T-helper 1 cell treated with Interleukin-12 subunit alpha and Interleukin-12 subunit beta and Interleukin-4 antibody, amounts not matched to agents 30 μg/mL and 1 μg/mL, for 36 hours (primary cell): ENCODE data around the gene LPCAT2.

Source experiments
- H3K27ac Mint-ChIP-seq: one replicate; pipeline ENCODE4 v1.8.0; 2021; ENCODE audit warnings: mild to moderate bottlenecking, mixed read lengths
- H3K27me3 Mint-ChIP-seq: one replicate; pipeline ENCODE4 v1.8.0; 2021; ENCODE audit warnings: low read depth, mixed read lengths
- H3K36me3 Mint-ChIP-seq: one replicate; pipeline ENCODE4 v1.8.0; 2021; ENCODE audit warnings: low read depth, mixed read lengths
- H3K4me1 Mint-ChIP-seq: one replicate; pipeline ENCODE4 v1.8.0; 2021; ENCODE audit warnings: low read depth, mixed read lengths
- H3K4me3 Mint-ChIP-seq: one replicate; pipeline ENCODE4 v1.8.0; 2021; ENCODE audit warnings: mild to moderate bottlenecking, moderate library complexity, mixed read lengths
- H3K9me3 Mint-ChIP-seq: one replicate; pipeline ENCODE4 v1.8.0; 2021; ENCODE audit warnings: mixed read lengths

LPCAT2 gene

GRCh38 chr16:55506083-55506482 is 2.8 kb upstream of the LPCAT2 start:
- no peak overlapping the region for H3K27ac Mint-ChIP-seq
- H3K4me1 Mint-ChIP-seq, result peaks cover 11% of the 10 kb centered on the region
- no peaks in the 10 kb centered on the region for H3K9me3 Mint-ChIP-seq
- H3K4me3 Mint-ChIP-seq, result no peak overlapping the region
- peaks cover 24% of the 10 kb centered on the region for H3K27me3 Mint-ChIP-seq
- H3K36me3 Mint-ChIP-seq, result no peaks in the 10 kb centered on the region

DNA sequence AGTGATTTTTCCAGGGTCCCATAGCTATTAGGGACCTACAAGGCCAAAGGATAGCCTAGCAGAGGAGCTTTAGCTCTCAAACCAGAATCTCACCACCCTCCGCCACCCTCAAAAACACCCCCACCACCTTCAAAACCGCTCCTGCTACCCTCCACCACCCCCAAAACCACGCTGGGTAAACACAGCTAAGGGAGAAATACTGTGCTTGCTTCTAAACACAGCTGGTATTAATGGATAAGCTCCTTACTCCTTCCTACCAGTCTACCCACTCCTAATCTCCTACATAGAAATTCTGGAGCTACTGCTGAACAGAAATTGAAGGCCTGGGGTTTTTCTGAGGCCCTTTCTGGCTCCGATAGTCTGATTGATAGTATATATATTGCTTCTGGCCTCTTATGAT is 2.2 kb upstream of the LPCAT2 start:
- Mint-ChIP-seq H3K9me3 (no peaks in the 10 kb centered on the region), H3K4me3 (no peak overlapping the region), H3K27ac (no peak overlapping the region), H3K27me3 (peaks cover 24% of the 10 kb centered on the region), H3K4me1 (peaks cover 11% of the 10 kb centered on the region), H3K36me3 (no peaks in the 10 kb centered on the region)

GRCh38 chr16:55508271-55508921 is 476 bp upstream of the LPCAT2 start:
- H3K4me3 Mint-ChIP-seq, result peak overlapping the region; percentile 71
- peak overlapping the region; percentile 4 for H3K27ac Mint-ChIP-seq
- no peaks in the 10 kb centered on the region for H3K36me3 Mint-ChIP-seq
- peaks cover 10% of the 10 kb centered on the region for H3K9me3 Mint-ChIP-seq
- peaks cover 24% of the 10 kb centered on the region for H3K27me3 Mint-ChIP-seq
- H3K4me1 Mint-ChIP-seq, result peaks cover 11% of the 10 kb centered on the region

- no peak overlapping the region for H3K27ac Mint-ChIP-seq
- no peaks in the 10 kb centered on the region for H3K36me3 Mint-ChIP-seq
- H3K4me1 Mint-ChIP-seq, result peaks cover 11% of the 10 kb centered on the region
- no peak overlapping the region for H3K4me3 Mint-ChIP-seq
- H3K9me3 Mint-ChIP-seq, result peaks cover 10% of the 10 kb centered on the region
- peaks cover 21% of the 10 kb centered on the region for H3K27me3 Mint-ChIP-seq
Observed at GRCh38 chr16:55510185-55510805, 1.4 kb downstream of the LPCAT2 start.

DNA sequence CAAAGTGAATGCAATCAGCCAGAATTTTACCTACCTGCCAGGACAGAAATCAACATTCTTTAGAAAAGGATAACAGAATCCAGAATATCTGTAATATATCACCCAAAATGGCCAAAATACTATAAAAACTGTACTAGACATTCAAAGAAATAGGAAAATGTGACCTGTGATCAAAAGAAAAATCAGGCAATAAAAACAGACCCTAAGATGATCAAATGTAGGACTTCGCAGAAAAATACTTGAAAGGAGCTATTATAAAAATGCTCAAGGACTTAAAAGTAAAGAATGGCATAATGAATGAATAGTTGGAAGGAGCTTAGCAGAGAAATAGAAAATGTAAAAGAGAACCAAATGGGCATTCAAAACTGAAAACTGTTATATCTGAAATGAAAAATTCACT is 4.1 kb downstream of the LPCAT2 start:
- H3K36me3 Mint-ChIP-seq, result no peaks in the 10 kb centered on the region

DNA sequence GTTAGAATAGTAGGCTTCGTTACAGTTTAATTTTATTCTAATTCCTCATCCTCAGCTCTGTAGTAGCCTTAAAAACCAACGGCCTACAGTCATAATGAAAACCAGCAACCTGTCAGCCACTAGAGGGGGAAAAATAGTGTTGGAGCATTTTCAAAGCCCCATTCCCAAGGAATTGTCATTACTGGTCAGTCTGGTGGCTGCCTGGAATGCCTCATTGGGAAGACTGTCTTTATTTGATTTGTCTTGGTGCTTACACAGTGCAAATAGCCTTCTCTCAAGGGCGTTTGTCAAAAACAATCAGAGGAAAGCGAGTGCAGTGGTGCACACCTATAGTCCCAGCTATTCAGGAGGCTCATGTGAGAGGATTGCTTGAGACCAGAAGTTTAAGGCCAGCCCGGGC is 4.7 kb downstream of the LPCAT2 start:
- Mint-ChIP-seq H3K36me3 (no peaks in the 10 kb centered on the region), H3K4me1 (peaks cover 10% of the 10 kb centered on the region), H3K9me3 (peaks cover 10% of the 10 kb centered on the region), H3K27ac (no peak overlapping the region), H3K4me3 (no peak overlapping the region), H3K27me3 (peaks cover 18% of the 10 kb centered on the region)

More for the DNA sequence above, 4.1 kb downstream of the LPCAT2 start:
- Mint-ChIP-seq H3K4me3 (no peak overlapping the region), H3K27me3 (peaks cover 21% of the 10 kb centered on the region), H3K4me1 (peaks cover 11% of the 10 kb centered on the region), H3K27ac (no peak overlapping the region), H3K9me3 (peaks cover 10% of the 10 kb centered on the region)

DNA sequence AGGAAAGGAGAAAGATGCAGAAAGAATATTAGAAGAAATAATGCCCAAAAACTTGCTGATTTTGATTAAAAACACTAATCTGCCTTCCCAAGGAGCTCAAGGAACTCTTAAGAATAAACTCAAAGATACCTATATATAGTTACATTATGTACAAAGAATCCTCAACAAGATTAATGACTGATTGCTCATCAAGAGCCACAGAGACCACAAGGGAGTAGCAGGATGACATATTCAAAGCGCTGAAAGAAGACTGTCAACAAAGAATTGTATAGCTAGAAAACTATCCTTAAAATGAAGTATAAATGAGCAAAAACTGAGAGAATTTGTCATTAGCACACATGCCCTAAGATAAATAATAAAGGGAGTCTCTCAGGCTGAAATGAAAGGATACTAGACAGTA is 6.2 kb downstream of the LPCAT2 start:
- Mint-ChIP-seq H3K9me3 (peaks cover 10% of the 10 kb centered on the region), H3K4me1 (no peaks in the 10 kb centered on the region)

GRCh38 chr16:55521792-55522191 is 12.9 kb downstream of the LPCAT2 start:
- Mint-ChIP-seq H3K4me3 (no peak overlapping the region), H3K27me3 (no peaks in the 10 kb centered on the region), H3K4me1 (no peaks in the 10 kb centered on the region), H3K27ac (no peak overlapping the region), H3K36me3 (no peaks in the 10 kb centered on the region), H3K9me3 (peaks cover 8% of the 10 kb centered on the region)

More for the DNA sequence above, 6.2 kb downstream of the LPCAT2 start:
- Mint-ChIP-seq H3K27ac (no peak overlapping the region), H3K27me3 (peaks cover 5% of the 10 kb centered on the region), H3K36me3 (no peaks in the 10 kb centered on the region), H3K4me3 (no peak overlapping the region)

DNA sequence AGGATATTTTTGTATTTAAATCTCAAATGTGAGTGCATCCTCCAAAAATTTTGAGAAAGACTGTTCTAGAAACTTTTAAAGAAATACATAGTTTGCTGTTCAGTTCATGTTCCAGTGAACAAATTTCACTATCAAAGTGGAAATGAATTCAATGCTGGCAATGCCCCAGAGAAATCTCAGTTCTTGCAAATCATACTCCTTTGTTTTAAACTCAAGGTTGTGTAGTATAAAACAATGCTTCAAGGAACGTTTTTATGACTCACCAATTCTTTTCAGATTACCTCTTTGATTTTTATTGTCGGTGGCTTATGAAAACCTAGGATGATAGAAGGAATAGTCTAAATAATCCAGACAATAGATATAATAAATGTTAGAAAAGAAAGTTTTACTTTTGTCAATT is 17.6 kb downstream of the LPCAT2 start:
- H3K27ac Mint-ChIP-seq, result no peak overlapping the region
- peaks cover 8% of the 10 kb centered on the region for H3K9me3 Mint-ChIP-seq
- no peaks in the 10 kb centered on the region for H3K36me3 Mint-ChIP-seq
- H3K4me3 Mint-ChIP-seq, result no peak overlapping the region
- H3K4me1 Mint-ChIP-seq, result no peaks in the 10 kb centered on the region
- H3K27me3 Mint-ChIP-seq, result no peaks in the 10 kb centered on the region

GRCh38 chr16:55527885-55528284 is 19.0 kb downstream of the LPCAT2 start:
- H3K9me3 Mint-ChIP-seq, result no peaks in the 10 kb centered on the region
- H3K27me3 Mint-ChIP-seq, result no peaks in the 10 kb centered on the region
- H3K27ac Mint-ChIP-seq, result no peak overlapping the region
- no peaks in the 10 kb centered on the region for H3K36me3 Mint-ChIP-seq
- no peak overlapping the region for H3K4me3 Mint-ChIP-seq
- no peaks in the 10 kb centered on the region for H3K4me1 Mint-ChIP-seq

- Mint-ChIP-seq H3K4me3 (no peak overlapping the region), H3K27ac (no peak overlapping the region), H3K9me3 (no peaks in the 10 kb centered on the region), H3K27me3 (no peaks in the 10 kb centered on the region), H3K4me1 (no peaks in the 10 kb centered on the region), H3K36me3 (no peaks in the 10 kb centered on the region)
Observed at GRCh38 chr16:55529018-55529417, 20.1 kb downstream of the LPCAT2 start.

DNA sequence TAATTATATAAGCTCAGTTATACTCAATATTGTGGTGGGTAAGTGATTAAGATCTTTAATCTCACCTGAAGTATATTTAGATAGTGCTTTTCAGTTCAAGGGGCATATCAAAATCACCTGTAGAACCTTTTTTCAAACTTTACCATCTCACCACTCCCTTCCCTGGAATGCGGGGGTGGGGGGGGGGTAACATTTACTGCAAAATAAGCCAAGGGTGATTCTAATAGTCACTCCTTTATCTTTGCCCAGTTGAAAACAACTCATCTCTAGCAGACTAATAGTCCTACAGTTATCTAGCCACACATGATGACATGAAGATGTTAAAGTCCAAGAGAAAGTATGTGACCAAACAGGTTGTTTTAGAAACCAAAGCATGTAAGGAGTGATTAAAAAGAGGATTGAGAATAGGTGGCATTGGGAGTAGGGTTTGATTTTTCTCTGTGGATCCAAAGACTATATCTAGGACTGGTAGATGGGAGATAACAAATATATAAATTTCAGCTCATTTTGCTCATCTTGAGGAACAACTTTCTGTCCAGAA is 21.5 kb downstream of the LPCAT2 start:
- no peak overlapping the region for H3K27ac Mint-ChIP-seq
- H3K36me3 Mint-ChIP-seq, result no peaks in the 10 kb centered on the region

DNA sequence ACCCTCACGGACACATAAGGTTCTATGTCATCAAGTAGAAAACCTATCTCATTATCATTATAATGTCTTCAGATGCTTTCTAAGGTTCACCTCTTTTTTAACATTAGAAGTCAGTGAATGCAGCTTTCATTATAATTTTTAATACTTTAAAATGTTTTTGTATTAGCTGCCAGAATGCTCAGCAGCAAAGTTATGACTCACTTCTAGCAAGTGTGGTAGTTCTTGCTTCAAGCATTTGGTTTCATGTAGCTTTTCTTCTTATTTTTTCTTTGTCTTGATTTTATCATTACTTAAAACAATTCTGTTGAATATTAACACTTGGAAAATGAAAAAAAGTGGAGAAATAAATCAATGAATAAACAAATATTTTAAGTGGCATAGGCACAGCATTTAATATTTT is 23.4 kb downstream of the LPCAT2 start:
- Mint-ChIP-seq H3K4me1 (no peaks in the 10 kb centered on the region), H3K9me3 (no peaks in the 10 kb centered on the region), H3K27me3 (no peaks in the 10 kb centered on the region), H3K4me3 (no peak overlapping the region), H3K27ac (no peak overlapping the region), H3K36me3 (no peaks in the 10 kb centered on the region)

More for the DNA sequence above, 21.5 kb downstream of the LPCAT2 start:
- Mint-ChIP-seq H3K4me3 (no peak overlapping the region), H3K9me3 (no peaks in the 10 kb centered on the region), H3K27me3 (no peaks in the 10 kb centered on the region), H3K4me1 (no peaks in the 10 kb centered on the region)

DNA sequence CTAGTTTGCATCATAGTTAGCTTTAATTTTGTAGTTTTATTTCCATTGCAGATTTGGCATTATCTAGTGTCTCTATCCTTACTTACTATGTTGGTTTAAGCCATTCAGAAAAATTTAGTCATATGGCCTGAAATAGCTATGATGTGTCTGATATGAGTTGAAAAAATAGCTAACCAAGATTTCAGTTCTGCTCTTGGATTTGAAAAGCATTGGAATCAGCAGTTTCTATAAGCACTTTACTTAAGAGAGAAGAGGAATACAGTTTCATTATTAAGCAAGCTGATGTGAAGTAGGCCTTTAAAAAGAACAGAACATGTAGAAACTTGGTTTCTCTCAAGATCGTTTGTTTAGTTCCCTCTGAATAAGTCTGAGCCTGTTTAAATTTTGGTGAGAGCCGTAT is 25.9 kb downstream of the LPCAT2 start:
- H3K27ac Mint-ChIP-seq, result no peak overlapping the region
- H3K36me3 Mint-ChIP-seq, result no peaks in the 10 kb centered on the region
- H3K4me3 Mint-ChIP-seq, result no peak overlapping the region
- H3K4me1 Mint-ChIP-seq, result no peaks in the 10 kb centered on the region
- H3K27me3 Mint-ChIP-seq, result no peaks in the 10 kb centered on the region
- H3K9me3 Mint-ChIP-seq, result no peaks in the 10 kb centered on the region

DNA sequence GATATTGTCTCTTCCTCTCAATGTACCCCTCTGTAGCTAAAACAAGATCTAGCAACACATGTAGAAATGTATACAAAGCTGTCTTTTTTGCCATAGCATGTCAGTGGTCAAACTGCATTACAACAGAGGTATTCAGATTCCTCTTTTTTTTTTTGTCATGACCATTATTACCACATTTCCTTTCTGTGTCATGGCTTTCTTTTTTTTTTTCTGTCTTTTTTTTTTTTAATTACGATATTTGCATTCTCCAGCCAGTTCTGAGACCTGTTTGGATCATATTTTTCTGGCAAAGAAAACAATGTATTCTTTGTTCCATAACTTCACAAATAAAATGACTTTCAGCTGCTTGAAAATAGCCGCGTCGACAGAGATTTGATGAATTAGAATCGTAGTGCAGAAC is 30.2 kb downstream of the LPCAT2 start:
- H3K4me3 Mint-ChIP-seq, result no peak overlapping the region
- no peaks in the 10 kb centered on the region for H3K9me3 Mint-ChIP-seq
- H3K4me1 Mint-ChIP-seq, result no peaks in the 10 kb centered on the region
- H3K27ac Mint-ChIP-seq, result no peak overlapping the region
- H3K36me3 Mint-ChIP-seq, result no peaks in the 10 kb centered on the region
- H3K27me3 Mint-ChIP-seq, result no peaks in the 10 kb centered on the region
